ENCODE results near the gene KLF16. TPM values are rescaled to one million over a fixed set of nuclear protein-coding genes. Genes with fewer than 3 reads are reported as not detected.

The KLF16 gene
- total and polyA plus RNA-seq, 2 experiments from 2014 or later = 6.4 to 16.0 TPM

GRCh38 chr19:1824252-1824622 is 39.1 kb downstream of the KLF16 start:
- Histone ChIP-seq H3K4me2 (no peak overlapping the region), H3K9me2 (replicated peaks; ENCODE audit: insufficient read depth) (no peaks in the 10 kb centered on the region), H3K27ac (no peak overlapping the region), H3K27me3 (no peaks in the 10 kb centered on the region), H3K79me2 (peaks cover 19% of the 10 kb centered on the region), H4K20me1 (ENCODE audit: insufficient read depth, poor library complexity, severe bottlenecking) (peaks cover 5% of the 10 kb centered on the region), H3K36me3 (replicated peaks; ENCODE audit: insufficient read depth, low read depth) (no peaks in the 10 kb centered on the region), H3K4me1 (ENCODE audit: insufficient read depth) (peaks cover 5% of the 10 kb centered on the region), H3K9me3 (ENCODE audit: low read depth) (no peaks in the 10 kb centered on the region), H2AFZ (no peak overlapping the region), H3K4me3 (no peak overlapping the region)
- no peak for TF ChIP-seq EZH2 (IDR thresholded peaks at IDR 0.05; ENCODE audit: borderline replicate concordance)
- TF ChIP-seq EZH2phosphoT487 (IDR thresholded peaks at IDR 0.05; ENCODE audit: low read depth, severe bottlenecking, unreplicated experiment) = no peak
- no peak for TF ChIP-seq CTCF (IDR thresholded peaks at IDR 0.05; ENCODE audit: poor library complexity)
- DNase-seq (ENCODE audit: low spot score) = no peak
- WGBS (ENCODE audit: low lambda C conversion rate, missing lambda C conversion rate) = 86% methylated on average over 14 of the region's 14 CpGs

GRCh38 chr19:1823539-1824251 is 39.7 kb downstream of the KLF16 start:
- H3K79me2 ChIP-seq = peaks cover 16% of the 10 kb centered on the region
- H3K36me3 ChIP-seq (replicated peaks; ENCODE audit: insufficient read depth, low read depth) = no peaks in the 10 kb centered on the region
- H3K4me1 ChIP-seq (ENCODE audit: insufficient read depth) = peaks cover 5% of the 10 kb centered on the region
- TF ChIP-seq CTCF (IDR thresholded peaks at IDR 0.05; ENCODE audit: poor library complexity) (no peak), EZH2phosphoT487 (IDR thresholded peaks at IDR 0.05; ENCODE audit: low read depth, severe bottlenecking, unreplicated experiment) (no peak), EZH2 (IDR thresholded peaks at IDR 0.05; ENCODE audit: borderline replicate concordance) (no peak)
- no peaks in the 10 kb centered on the region for H3K9me2 ChIP-seq (replicated peaks; ENCODE audit: insufficient read depth)
- H3K4me2 ChIP-seq = no peak overlapping the region
- H3K4me3 ChIP-seq = no peak overlapping the region
- 90% methylated on average over 23 of the region's 36 CpGs for WGBS (ENCODE audit: low lambda C conversion rate, missing lambda C conversion rate)
- no peak for DNase-seq (ENCODE audit: low spot score)
- peaks cover 5% of the 10 kb centered on the region for H4K20me1 ChIP-seq (ENCODE audit: insufficient read depth, poor library complexity, severe bottlenecking)
- no peak overlapping the region for H2AFZ ChIP-seq
- no peaks in the 10 kb centered on the region for H3K9me3 ChIP-seq (ENCODE audit: low read depth)
- no peaks in the 10 kb centered on the region for H3K27me3 ChIP-seq
- no peak overlapping the region for H3K27ac ChIP-seq

- Histone ChIP-seq H3K4me3 (no peak overlapping the region), H3K4me1 (ENCODE audit: insufficient read depth) (peaks cover 5% of the 10 kb centered on the region), H3K79me2 (peaks cover 16% of the 10 kb centered on the region), H3K27ac (no peak overlapping the region), H4K20me1 (ENCODE audit: insufficient read depth, poor library complexity, severe bottlenecking) (peaks cover 5% of the 10 kb centered on the region), H3K9me2 (replicated peaks; ENCODE audit: insufficient read depth) (no peaks in the 10 kb centered on the region), H3K36me3 (replicated peaks; ENCODE audit: insufficient read depth, low read depth) (no peaks in the 10 kb centered on the region), H2AFZ (no peak overlapping the region), H3K4me2 (no peak overlapping the region), H3K9me3 (ENCODE audit: low read depth) (no peaks in the 10 kb centered on the region), H3K27me3 (no peaks in the 10 kb centered on the region)
- WGBS (ENCODE audit: low lambda C conversion rate, missing lambda C conversion rate) = 92% methylated on average over 8 of the region's 8 CpGs
- no peak for TF ChIP-seq CTCF (IDR thresholded peaks at IDR 0.05; ENCODE audit: poor library complexity)
- no peak for TF ChIP-seq EZH2phosphoT487 (IDR thresholded peaks at IDR 0.05; ENCODE audit: low read depth, severe bottlenecking, unreplicated experiment)
- no peak for TF ChIP-seq EZH2 (IDR thresholded peaks at IDR 0.05; ENCODE audit: borderline replicate concordance)
- DNase-seq (ENCODE audit: low spot score) = no peak
Measured at GRCh38 chr19:1823020-1823419, 40.4 kb downstream of the KLF16 start.

Data from hepatocyte (in vitro differentiated cells).